GM12878 (cell line): ENCODE measurements around the gene B4GALT1. TPM values are rescaled to one million over a fixed set of nuclear protein-coding genes. Genes with fewer than 3 reads are reported as not detected.

ENCODE experiments used
- ASH2L ChIP-seq: fragments of 300-600, 200-600 bp; sonication (generic); IDR thresholded peaks from 2 replicates; pipeline ENCODE4 v1.6.1; 2017; ENCODE audit warnings: low read depth, mild to moderate bottlenecking, borderline replicate concordance
- BCL3 ChIP-seq: IDR thresholded peaks from 2 replicates; pipeline ENCODE4 v1.6.1; 2011; ENCODE audit warnings: borderline replicate concordance, low read depth, mild to moderate bottlenecking, moderate library complexity, low read length; ENCODE audit not compliant: insufficient read depth, poor library complexity, severe bottlenecking
- CBFB ChIP-seq: IDR thresholded peaks from 2 replicates; pipeline ENCODE4 v1.6.1; 2016; ENCODE audit warnings: antibody characterized with exemption, low read depth
- CBX3 ChIP-seq: fragments of 200-600 bp; sonication (generic); IDR thresholded peaks from 2 replicates; pipeline ENCODE4 v1.6.1; 2016; ENCODE audit warnings: low read depth, borderline replicate concordance
- CBX5 ChIP-seq: sonication (generic); IDR thresholded peaks from 2 replicates; pipeline ENCODE4 v1.6.1; 2016; ENCODE audit warnings: low read depth, moderate library complexity, mild to moderate bottlenecking, inconsistent platforms
- CEBPB ChIP-seq, 2 experiments: fragments of 150-350 bp in 1 of 2; IDR thresholded peaks; 2 replicates each; pipeline ENCODE4 v1.6.1; 2012 to 2014; ENCODE audit warnings: low read depth in 2 of 2, low read length in 2 of 2, borderline replicate concordance in 1 of 2, inconsistent platforms in 1 of 2
- CHD1 ChIP-seq: IDR thresholded peaks from 2 replicates; pipeline ENCODE4 v1.6.1; 2012; ENCODE audit warnings: low read depth, low read length, improper control_type of control experiment
- E2F8 ChIP-seq: fragments of 450-650 bp; IDR thresholded peaks from 2 replicates; pipeline ENCODE4 v1.6.1; 2018; ENCODE audit warnings: mild to moderate bottlenecking, low read depth, moderate library complexity; ENCODE audit not compliant: partially characterized antibody
- EGR1 ChIP-seq, 2 experiments: IDR thresholded peaks; 1 replicate in 1 of 2; 2 replicates in 1 of 2; pipeline ENCODE4 v1.6.1; 2011 to 2012; ENCODE audit warnings: low read depth in 2 of 2, low read length in 2 of 2, borderline replicate concordance in 1 of 2, mild to moderate bottlenecking in 1 of 2, moderate library complexity in 1 of 2
- ETV6 ChIP-seq, 2 experiments: fragments of 450-650 bp in 1 of 2; IDR thresholded peaks in 1 of 2; conservative IDR thresholded peaks in 1 of 2; 2 replicates each; pipeline ENCODE4 v1.6.1; 2014; ENCODE audit warnings: antibody characterized with exemption in 1 of 2, borderline replicate concordance in 1 of 2, low read depth in 1 of 2, mild to moderate bottlenecking in 1 of 2, moderate library complexity in 1 of 2
- HDAC2 ChIP-seq: fragments of 200-600 bp; sonication (generic); IDR thresholded peaks from 2 replicates; pipeline ENCODE4 v1.6.1; 2017
- JUNB ChIP-seq: IDR thresholded peaks from 2 replicates; pipeline ENCODE4 v1.6.1; 2016; ENCODE audit warnings: antibody characterized with exemption, mild to moderate bottlenecking
- MEF2B ChIP-seq: fragments of 450-650 bp; IDR thresholded peaks from 2 replicates; pipeline ENCODE4 v1.6.1; 2018; ENCODE audit warnings: mild to moderate bottlenecking, moderate library complexity; ENCODE audit not compliant: partially characterized antibody, poor library complexity, severe bottlenecking
- MTA2 ChIP-seq: fragments of 450-650 bp; IDR thresholded peaks from 2 replicates; pipeline ENCODE4 v1.6.1; 2016; ENCODE audit warnings: low read depth, mild to moderate bottlenecking, moderate library complexity
- MXI1 ChIP-seq: fragments of 150-350 bp; IDR thresholded peaks from 2 replicates; pipeline ENCODE4 v1.6.1; 2011; ENCODE audit warnings: low read depth, mild to moderate bottlenecking, inconsistent platforms, low read length, improper control_type of control experiment
- NFXL1 ChIP-seq: fragments of 450-650 bp; IDR thresholded peaks from 2 replicates; pipeline ENCODE4 v1.6.1; 2017; ENCODE audit warnings: antibody characterized with exemption, mild to moderate bottlenecking, borderline replicate concordance
- NR2C2 ChIP-seq: IDR thresholded peaks from 2 replicates; pipeline ENCODE4 v1.6.1; 2011; ENCODE audit warnings: borderline replicate concordance, low read depth; ENCODE audit not compliant: control insufficient read depth, insufficient read length
- POLR2A ChIP-seq: IDR thresholded peaks from 2 replicates; pipeline ENCODE4 v1.6.1; 2011; ENCODE audit warnings: low read depth, mild to moderate bottlenecking, low read length
- POLR2AphosphoS5 ChIP-seq: IDR thresholded peaks from 2 replicates; pipeline ENCODE4 v1.6.1; 2011; ENCODE audit warnings: mild to moderate bottlenecking, low read length, inconsistent platforms
- RELA ChIP-seq: fragments of 450-650 bp; IDR thresholded peaks from 2 replicates; pipeline ENCODE4 v1.8.0; 2014; ENCODE audit warnings: borderline replicate concordance; ENCODE audit not compliant: partially characterized antibody
- YBX1 ChIP-seq: fragments of 450-650 bp; IDR thresholded peaks from 2 replicates; pipeline ENCODE4 v1.6.1; 2016; ENCODE audit warnings: antibody characterized with exemption
- ZNF24 ChIP-seq: fragments of 450-650 bp; IDR thresholded peaks from 2 replicates; pipeline ENCODE4 v1.6.1; 2017; ENCODE audit warnings: antibody characterized with exemption, mild to moderate bottlenecking
- ZSCAN29 ChIP-seq: fragments of 450-650 bp; IDR thresholded peaks from 2 replicates; pipeline ENCODE4 v1.6.1; 2017; ENCODE audit warnings: mild to moderate bottlenecking, moderate library complexity
- polyA plus RNA-seq, 11 experiments: library from polyadenylated mRNA; depleted of rRNA in 4 of 11; unstranded in 6 of 11; stranded (reverse) in 5 of 11; fragments of >200 nt; fragmentation: Nextera tagmentation in 4 of 11; fragmentation: Illumina TruSeq in 1 of 11; extraction: Ambion mirVana in 4 of 11; extraction: Trizol in 1 of 11; gene quantifications; 1 replicate in 1 of 11; 2 replicates in 10 of 11; pipeline versions ENCODE4 v1.2.1 to v1.2.3, GENCODE V29; 2011 to 2016; ENCODE audit warnings: inconsistent platforms in 2 of 11, missing spikeins in 2 of 11, low read depth in 1 of 11
- total RNA-seq, 4 experiments: library from RNA; depleted of rRNA in 3 of 4; stranded (reverse); fragments of >200 nt in 3 of 4; fragmentation: Illumina TruSeq in 1 of 4; extraction: Trizol in 1 of 4; gene quantifications; 2 replicates each; pipeline versions ENCODE4 v1.2.1 to v1.2.3, GENCODE V29; 2013 to 2021

B4GALT1 gene
- total and polyA plus RNA-seq, 10 of the 15 experiments (the other 5 are each of a cell fraction or from before 2014, with no cell fraction given) = 12.7 to 79.0 (median 41.0) TPM

GRCh38 chr9:33165263-33166151 lies 1.6 kb downstream of the B4GALT1 start (continued):
- TF ChIP-seq BCL3 (no peak), E2F8 (no peak), RELA (no peak), ZSCAN29 (no peak), CBX3 (no peak), MXI1 (peak; percentile 41; the same call in 1 of the 2 replicates), CEBPB (IDR thresholded peaks at IDR 0.05; ENCODE audit: borderline replicate concordance in 1 of 2, low read depth in 2 of 2, low read length in 2 of 2) (no peak), ASH2L (no peak), HDAC2 (no peak), ZNF24 (no peak), POLR2AphosphoS5 (peak; percentile 78), EGR1 (IDR thresholded peaks at IDR 0.05; ENCODE audit: borderline replicate concordance in 1 of 2, low read depth in 2 of 2, low read length in 2 of 2) (no peak), CBX5 (no peak), MEF2B (no peak), CHD1 (no peak), YBX1 (no peak), ETV6 (conservative IDR thresholded peaks at IDR 0.05 in 1 of 2, IDR thresholded peaks at IDR 0.05 in 1 of 2; ENCODE audit: borderline replicate concordance in 1 of 2, low read depth in 1 of 2) (0 out of 4 replicates have a peak, but pooled peaks of 1 of the 2 experiments have one; percentile 21), NFXL1 (no peak), JUNB (no peak), MTA2 (peak; percentile 61), POLR2A (peak; percentile 27; the same call in 1 of the 2 replicates), NR2C2 (no peak), CBFB (0 out of 2 replicates have a peak, but pooled peaks have one; percentile 23)
